Measurements from ENCODE around the gene PALLD.

PALLD gene

GRCh38 chr4:168594121-168594520 is 97.3 kb downstream of the PALLD start:
- no peak for DNase-seq

DNA sequence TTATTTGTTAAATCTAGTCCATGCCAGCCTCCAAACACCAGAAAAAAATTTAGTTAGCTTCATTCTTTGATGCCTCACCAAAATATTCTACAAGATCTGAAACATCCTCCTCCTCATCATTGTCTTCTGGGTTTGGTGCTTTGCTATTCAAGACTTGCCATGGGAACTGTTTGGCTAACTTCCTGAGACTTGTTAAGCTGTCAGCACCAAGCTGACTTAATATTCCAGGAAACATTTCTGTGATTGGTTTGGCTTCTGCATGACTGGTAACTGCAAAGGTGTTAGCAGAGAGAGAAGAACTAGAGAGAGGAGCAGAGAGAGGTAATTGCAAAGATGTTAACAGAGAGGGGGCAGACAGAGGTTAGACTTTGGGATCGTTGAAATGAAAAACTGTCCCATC is 101.3 kb downstream of the PALLD start:
- DNase-seq, result no peak

- DNase-seq, result no peak
Measured at GRCh38 chr4:168600796-168601583, 104.1 kb downstream of the PALLD start.

DNA sequence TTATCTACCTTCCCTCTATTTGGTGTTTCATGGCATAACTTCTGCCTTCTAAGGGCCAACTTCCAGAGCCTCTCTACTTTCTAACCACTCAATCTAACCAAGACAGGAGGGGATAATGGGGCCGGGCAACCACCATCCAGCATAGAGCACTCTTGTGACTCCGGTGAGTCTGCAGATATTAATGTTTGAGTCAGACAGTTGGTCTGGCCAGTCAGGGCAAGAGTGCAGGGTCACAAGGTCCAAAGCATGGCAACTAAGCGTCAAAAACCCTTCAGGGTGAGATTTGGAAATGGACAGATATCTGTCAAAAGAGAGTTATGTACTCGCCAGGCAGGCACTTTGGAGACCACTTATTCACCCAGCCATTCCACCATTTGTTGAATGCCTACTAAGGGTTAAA is 105.0 kb downstream of the PALLD start:
- DNase-seq, result no peak

DNA sequence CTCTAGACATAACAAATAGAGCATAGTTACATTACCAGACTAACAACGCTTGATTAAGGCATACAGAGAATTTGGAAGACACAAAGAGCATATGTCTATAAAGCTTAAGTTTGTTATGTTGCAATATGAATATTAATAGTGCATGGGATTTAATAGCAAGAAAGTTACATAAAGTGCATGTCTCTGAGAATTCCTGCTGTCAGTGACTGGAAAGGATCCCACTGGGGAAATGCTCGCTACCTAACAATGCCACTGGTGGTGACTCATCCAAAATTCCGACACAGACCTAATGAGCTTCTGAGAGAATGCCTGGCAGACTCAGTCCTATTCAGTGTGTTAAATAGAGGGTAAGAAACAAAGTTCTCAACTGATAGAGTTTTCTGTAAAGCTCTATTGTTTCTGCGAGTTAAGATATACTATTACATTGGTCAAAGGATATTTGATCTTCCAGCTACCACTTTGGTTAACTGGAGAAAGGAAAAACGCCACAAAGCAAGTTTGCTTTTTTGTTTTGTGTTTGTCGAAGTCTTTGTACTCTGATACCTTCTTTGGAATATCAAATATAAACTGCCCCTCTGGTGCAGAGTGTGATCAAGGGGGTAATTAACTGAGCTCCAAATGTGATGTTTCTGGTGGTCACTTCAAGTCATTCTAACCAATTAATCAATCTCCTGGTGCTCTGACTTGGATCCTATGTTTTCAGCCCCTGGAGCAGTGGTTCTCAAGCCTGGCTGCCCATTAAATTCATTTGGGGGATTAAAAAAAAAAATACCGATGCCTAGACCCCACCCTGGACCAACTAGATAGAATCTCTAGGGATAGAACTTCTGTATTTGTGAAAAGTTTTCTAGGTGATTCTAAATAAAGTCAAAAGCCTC is 107.9 kb downstream of the PALLD start:
- no peak for DNase-seq

- DNase-seq, result no peak
Measured at GRCh38 chr4:168605411-168605810, 108.6 kb downstream of the PALLD start.

- DNase-seq, result no peak
Measured at GRCh38 chr4:168607215-168607614, 110.4 kb downstream of the PALLD start.

GRCh38 chr4:168608771-168609170 is 111.9 kb downstream of the PALLD start:
- DNase-seq, result no peak

- DNase-seq, result no peak
Measured at GRCh38 chr4:168609369-168609768, 112.5 kb downstream of the PALLD start.

DNA sequence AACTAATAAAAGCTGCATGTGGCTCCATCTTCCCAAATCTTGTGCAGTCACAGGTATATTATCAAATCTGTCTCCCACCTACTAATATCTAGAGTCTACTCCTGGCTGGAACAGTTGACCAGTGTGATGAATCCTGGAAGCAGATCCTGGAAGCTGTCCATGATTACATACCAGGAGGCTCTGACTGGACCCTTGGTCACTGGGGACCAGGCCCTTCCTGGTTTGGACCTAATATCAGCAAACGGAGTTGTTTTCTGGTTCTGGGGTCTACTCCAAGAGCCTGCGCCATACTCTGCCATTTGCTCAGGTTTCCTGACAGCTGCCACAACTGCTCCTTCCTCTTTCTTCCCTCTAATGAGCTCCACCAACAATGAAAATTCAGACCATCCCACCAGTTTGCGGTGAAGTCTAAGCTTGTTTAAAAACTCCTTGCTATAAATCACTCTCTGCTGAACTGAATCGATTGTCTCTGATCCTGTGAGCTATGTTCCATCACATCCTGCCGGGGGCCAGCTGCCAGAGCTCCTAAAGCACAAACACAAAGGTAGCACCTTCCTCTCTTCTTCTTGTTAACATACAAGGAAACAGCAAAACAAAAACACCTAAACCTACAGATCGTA is 114.2 kb downstream of the PALLD start:
- no peak for DNase-seq

- DNase-seq, result no peak
Measured at GRCh38 chr4:168612450-168613135, 115.7 kb downstream of the PALLD start.

DNA sequence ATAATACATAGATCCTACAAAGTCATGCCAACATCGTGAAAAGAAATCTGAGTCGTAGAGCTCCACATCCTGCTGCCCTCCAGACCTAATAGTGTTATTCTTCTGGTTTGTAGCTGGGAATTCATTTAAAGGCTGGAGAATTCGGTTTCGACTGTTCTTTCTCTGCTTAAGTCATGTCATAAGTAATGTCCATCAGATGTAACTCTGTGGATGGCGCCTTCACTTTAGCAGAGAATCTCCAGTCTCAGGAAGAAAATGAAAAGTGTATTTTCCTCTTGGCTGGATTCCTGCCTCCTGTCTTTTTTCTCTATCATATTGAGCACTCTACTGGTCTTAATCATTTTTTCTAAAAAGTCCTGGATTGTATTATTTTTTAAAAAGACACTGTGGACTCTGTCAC is 117.0 kb downstream of the PALLD start:
- no peak for DNase-seq

DNA sequence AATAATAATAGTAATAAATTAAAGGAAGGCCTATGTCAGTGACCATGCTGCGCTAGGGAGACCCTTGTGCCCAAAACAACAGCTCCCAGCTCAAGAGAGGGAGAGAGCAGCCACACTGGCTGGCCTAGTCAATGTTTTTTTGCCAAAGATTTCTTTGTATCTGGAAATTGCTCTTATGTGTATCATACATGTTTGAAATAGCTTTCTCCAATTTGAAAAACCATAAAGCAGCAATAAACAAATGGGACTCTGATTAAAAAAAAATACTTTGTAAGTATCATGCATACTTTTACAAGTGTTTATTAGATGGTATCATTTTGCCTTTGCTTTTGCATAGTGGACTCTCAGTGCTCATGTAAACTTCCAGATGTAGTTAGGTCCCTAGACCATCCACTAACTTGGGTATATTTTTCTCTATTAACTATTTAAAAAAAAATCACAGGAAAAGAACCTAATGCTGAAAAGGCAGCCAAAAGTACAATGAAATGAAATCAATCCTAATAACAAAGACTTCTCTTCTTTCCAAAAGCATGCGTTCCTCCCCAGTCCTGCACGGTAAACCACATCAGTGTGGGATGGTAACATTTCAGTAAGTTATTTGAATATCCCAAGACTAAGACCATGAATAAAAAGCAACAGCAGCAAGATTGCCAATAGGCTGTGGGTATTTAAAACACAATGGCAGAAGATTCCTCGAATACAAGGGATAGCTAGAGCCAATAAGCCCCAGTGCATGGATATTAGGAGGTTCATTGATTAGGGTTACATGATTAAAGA is 117.6 kb downstream of the PALLD start:
- DNase-seq, result no peak

- DNase-seq, result no peak
Measured at GRCh38 chr4:168615294-168616065, 118.6 kb downstream of the PALLD start.

DNA sequence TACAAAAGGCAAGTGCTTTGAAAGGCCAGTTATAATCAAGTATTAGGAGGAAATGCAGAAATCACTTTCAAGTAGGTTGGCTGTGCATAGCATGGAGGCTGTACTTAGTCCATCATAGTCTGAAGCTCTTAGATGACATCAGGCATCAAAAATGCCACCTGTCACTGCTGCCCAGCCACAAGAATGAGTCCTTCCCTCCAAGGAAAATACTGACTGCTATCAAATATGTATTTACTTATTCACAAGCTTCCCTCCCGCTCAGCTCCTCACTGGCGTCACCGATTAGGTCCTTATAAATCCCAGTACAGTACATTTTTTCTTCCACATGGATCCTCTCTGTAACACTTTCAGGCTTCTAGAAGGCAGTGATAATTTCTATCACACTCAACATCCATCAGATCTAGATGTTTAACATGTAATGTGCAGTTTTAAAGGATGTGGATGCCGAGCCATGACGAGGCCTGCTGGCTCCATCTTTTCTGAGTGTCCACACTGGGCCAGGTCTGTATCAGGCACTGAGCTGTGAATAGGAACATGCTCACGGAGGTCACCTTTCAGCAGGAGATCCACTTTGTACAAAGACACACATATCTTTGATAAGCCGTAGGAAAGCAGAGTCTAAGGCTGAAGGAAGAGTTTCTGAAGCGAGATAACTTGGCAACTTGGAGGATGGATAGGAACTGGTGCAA is 121.9 kb downstream of the PALLD start:
- no peak for DNase-seq

GRCh38 chr4:168619266-168619631 is 122.4 kb downstream of the PALLD start:
- no peak for DNase-seq

DNA sequence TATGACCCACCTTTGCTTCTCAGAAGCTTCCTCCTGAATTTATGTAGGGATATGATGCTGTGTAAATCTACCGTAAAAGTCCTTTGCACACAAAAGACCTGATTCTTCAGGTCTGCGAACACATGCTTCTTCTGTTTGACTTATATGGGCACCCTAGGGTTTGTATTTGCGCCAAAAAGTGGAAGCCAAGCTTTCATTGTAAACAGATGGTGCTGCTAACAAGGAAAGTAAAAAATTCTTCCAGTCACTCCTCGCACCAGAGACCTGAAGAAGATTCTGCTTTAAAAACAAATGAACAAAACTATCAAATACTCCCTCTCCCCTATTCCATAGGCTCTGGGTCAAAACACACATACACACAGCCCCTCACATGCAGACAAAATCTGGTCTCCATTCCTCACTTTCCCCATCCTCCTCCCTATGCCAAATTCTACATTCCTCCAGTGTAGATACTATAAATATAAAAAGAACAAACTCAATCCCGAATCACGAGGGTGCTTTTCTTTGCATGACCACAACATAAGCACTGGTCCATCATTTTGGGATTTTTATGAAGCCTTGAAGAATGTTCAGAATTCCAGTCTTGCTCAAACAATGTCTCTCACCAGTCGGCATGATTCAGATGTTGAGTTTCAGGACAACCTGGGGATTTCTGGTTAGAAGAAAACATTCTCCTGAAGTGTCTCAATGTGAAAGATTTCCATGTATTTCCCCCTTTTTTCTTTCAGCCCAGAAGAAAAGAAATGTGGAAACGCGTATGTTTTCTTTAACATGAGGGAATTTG is 125.1 kb downstream of the PALLD start:
- no peak for DNase-seq

DNA sequence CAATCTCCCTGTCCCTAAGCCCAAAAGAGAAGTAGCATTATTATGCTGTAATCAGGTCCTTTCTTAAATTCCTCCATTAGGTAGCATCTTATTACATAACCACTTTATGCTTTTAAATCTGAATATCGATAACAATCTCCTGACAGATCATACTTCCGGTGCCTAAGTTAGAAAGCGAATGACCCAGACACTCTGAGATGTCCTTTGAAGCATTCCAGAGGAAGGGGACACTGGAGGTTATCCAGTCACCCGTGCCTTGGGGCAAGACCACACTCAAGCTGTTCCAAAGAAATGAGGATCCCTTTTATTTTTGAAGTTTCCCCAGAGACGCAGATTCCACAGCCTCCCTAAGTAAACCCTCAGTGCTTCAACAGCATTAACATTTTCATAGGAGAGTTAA is 125.7 kb downstream of the PALLD start:
- DNase-seq, result no peak

- DNase-seq, result no peak
Measured at GRCh38 chr4:168623011-168623410, 126.2 kb downstream of the PALLD start.

DNA sequence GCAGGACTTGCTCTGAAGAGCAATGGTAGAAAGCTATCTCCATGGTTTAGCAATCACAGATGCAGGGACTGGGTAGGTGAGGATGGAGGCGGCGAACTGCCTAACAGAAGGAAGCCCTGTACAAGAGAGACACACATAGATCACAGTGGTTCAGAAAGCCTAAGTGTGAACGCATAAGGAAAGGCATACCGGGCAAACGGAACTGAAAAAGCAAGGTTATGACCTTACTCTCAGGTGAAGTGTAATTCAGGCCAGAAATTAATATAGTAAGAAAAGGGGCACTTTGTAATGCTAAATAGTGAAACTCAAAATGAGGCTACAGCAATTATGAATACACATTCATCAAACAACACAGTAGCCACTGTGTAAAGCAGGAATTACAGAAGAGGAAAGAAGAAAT is 126.6 kb downstream of the PALLD start:
- no peak for DNase-seq
